SK-N-SH treated with all-trans-retinoic acid at 6 μM for 48 hours (cell line): ENCODE results near the gene TLR7.

Experiments used
- ATAC-seq: fragments of 200-7000 bp; cut with Tn5 transposase; 3 replicates; pipeline ENCODE4 v1.9.1; 2020; ENCODE audit warnings: mild to moderate bottlenecking, moderate library complexity
- ARNTL ChIP-seq: fragments of 450-650 bp; formaldehyde crosslinking; IDR thresholded peaks from 2 replicates; pipeline ENCODE4 v1.5.0; 2020; ENCODE audit warnings: low read depth, mild to moderate bottlenecking, moderate library complexity, borderline replicate concordance
- BACH2 ChIP-seq: fragments of 250-450 bp; sonication (Bioruptor Pico); IDR thresholded peaks from 2 replicates; pipeline ENCODE4 v1.9.0; 2021; ENCODE audit warnings: mild to moderate bottlenecking, borderline replicate concordance
- CSDC2 ChIP-seq: fragments of 250-450 bp; sonication (Bioruptor Pico); IDR thresholded peaks from 2 replicates; pipeline ENCODE4 v1.5.0; 2020; ENCODE audit warnings: mild to moderate bottlenecking, moderate library complexity
- ESRRG ChIP-seq: fragments of 250-450 bp; sonication (Bioruptor Pico); IDR thresholded peaks from 2 replicates; pipeline ENCODE4 v1.6.1; 2021; ENCODE audit warnings: mild to moderate bottlenecking
- GLIS3 ChIP-seq: fragments of 250-450 bp; sonication (Bioruptor Pico); IDR thresholded peaks from 2 replicates; pipeline ENCODE4 v1.5.0; 2020; ENCODE audit warnings: mild to moderate bottlenecking, moderate library complexity
- ISL1 ChIP-seq: fragments of 250-450 bp; sonication (Bioruptor Pico); IDR thresholded peaks from 2 replicates; pipeline ENCODE4 v2.1.2; 2022; ENCODE audit warnings: mild to moderate bottlenecking, moderate library complexity
- OSR1 ChIP-seq: fragments of 250-450 bp; sonication (Bioruptor Pico); IDR thresholded peaks from 2 replicates; pipeline ENCODE4 v1.8.0; 2022; ENCODE audit warnings: moderate library complexity, mild to moderate bottlenecking, inconsistent platforms
- POU6F1 ChIP-seq: fragments of 250-450 bp; sonication (Bioruptor Pico); IDR thresholded peaks from 2 replicates; pipeline ENCODE4 v1.8.0; 2021; ENCODE audit warnings: low read depth, mild to moderate bottlenecking, moderate library complexity, borderline replicate concordance
- PPARA ChIP-seq: fragments of 250-450 bp; sonication (Bioruptor Pico); IDR thresholded peaks from 2 replicates; pipeline ENCODE4 v1.5.0; 2020; ENCODE audit warnings: mild to moderate bottlenecking, borderline replicate concordance
- RARB ChIP-seq: fragments of 250-450 bp; sonication (Bioruptor Pico); IDR thresholded peaks from 2 replicates; pipeline ENCODE4 v1.8.0; 2021; ENCODE audit warnings: mild to moderate bottlenecking, moderate library complexity
- SNAI2 ChIP-seq: fragments of 250-450 bp; sonication (Bioruptor Pico); IDR thresholded peaks from 2 replicates; pipeline ENCODE4 v1.5.0; 2020; ENCODE audit warnings: mild to moderate bottlenecking, moderate library complexity
- TCF4 ChIP-seq: fragments of 250-450 bp; sonication (Bioruptor Pico); IDR thresholded peaks from 2 replicates; pipeline ENCODE4 v1.8.0; 2021; ENCODE audit warnings: mild to moderate bottlenecking, moderate library complexity, borderline replicate concordance
- TOX ChIP-seq: fragments of 250-450 bp; sonication (Bioruptor Pico); IDR thresholded peaks from 2 replicates; pipeline ENCODE4 v1.8.0; 2021; ENCODE audit warnings: mild to moderate bottlenecking, moderate library complexity, borderline replicate concordance
- ZFP3 ChIP-seq: fragments of 250-450 bp; sonication (Bioruptor Pico); IDR thresholded peaks from 2 replicates; pipeline ENCODE4 v1.5.0; 2020; ENCODE audit warnings: mild to moderate bottlenecking, moderate library complexity
- ZFP30 ChIP-seq: fragments of 450-650 bp; formaldehyde crosslinking; IDR thresholded peaks from 2 replicates; pipeline ENCODE4 v1.5.0; 2022; ENCODE audit warnings: mild to moderate bottlenecking, moderate library complexity
- ZNF565 ChIP-seq: fragments of 450-650 bp; formaldehyde crosslinking; conservative IDR thresholded peaks from 2 replicates; pipeline ENCODE4 v1.5.0; 2020; ENCODE audit warnings: low read depth, mild to moderate bottlenecking, moderate library complexity
- ZNF70 ChIP-seq: fragments of 450-650 bp; formaldehyde crosslinking; IDR thresholded peaks from 2 replicates; pipeline ENCODE4 v1.5.0; 2020; ENCODE audit warnings: mild to moderate bottlenecking, moderate library complexity
- TF ChIP-seq, protein P1 (sequence below): fragments of 250-450 bp; sonication (Bioruptor Pico); IDR thresholded peaks from 2 replicates; pipeline ENCODE4 v1.5.1; 2021; ENCODE audit warnings: mild to moderate bottlenecking, moderate library complexity
- TF ChIP-seq, protein P2 (sequence below): fragments of 250-450 bp; sonication (Bioruptor Pico); IDR thresholded peaks from 2 replicates; pipeline ENCODE4 v1.8.0; 2020; ENCODE audit warnings: mild to moderate bottlenecking, moderate library complexity, borderline replicate concordance
- TF ChIP-seq, protein P3 (sequence below): fragments of 250-450 bp; sonication (Bioruptor Pico); IDR thresholded peaks from 2 replicates; pipeline ENCODE4 v1.5.1; 2020; ENCODE audit warnings: low read depth, mild to moderate bottlenecking, moderate library complexity

The TLR7 gene

DNA sequence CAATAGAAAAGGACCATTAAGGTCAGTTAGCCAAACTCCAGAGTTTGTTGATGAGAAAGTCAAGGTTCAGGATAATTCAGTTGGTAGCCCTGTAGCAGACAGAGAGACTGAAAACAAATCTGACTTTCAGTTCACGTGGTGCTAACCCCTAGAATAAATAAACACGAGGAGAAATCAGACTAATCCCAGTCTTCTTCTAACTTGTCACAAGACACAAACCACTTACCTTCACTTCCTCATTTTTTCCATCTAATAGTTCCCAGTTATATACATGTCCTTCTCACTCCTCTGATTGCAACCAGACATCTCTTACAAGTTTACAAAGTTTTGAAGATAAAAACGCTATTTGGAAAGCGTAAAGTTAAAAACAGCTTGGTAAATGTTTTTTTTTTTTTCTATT, 7.7 kb downstream of the TLR7 start:
- no peak for TF ChIP-seq OSR1 (CRISPR knock-in tag)
- TF ChIP-seq SNAI2 (CRISPR knock-in tag): no peak
- no peak for TF ChIP-seq GLIS3 (CRISPR knock-in tag)
- TF ChIP-seq, protein P1, sequence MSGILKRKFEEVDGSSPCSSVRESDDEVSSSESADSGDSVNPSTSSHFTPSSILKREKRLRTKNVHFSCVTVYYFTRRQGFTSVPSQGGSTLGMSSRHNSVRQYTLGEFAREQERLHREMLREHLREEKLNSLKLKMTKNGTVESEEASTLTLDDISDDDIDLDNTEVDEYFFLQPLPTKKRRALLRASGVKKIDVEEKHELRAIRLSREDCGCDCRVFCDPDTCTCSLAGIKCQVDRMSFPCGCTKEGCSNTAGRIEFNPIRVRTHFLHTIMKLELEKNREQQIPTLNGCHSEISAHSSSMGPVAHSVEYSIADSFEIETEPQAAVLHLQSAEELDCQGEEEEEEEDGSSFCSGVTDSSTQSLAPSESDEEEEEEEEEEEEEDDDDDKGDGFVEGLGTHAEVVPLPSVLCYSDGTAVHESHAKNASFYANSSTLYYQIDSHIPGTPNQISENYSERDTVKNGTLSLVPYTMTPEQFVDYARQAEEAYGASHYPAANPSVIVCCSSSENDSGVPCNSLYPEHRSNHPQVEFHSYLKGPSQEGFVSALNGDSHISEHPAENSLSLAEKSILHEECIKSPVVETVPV (CRISPR knock-in tag): no peak
- no peak for TF ChIP-seq POU6F1
- no peak for TF ChIP-seq TCF4
- ATAC-seq: no peak

DNA sequence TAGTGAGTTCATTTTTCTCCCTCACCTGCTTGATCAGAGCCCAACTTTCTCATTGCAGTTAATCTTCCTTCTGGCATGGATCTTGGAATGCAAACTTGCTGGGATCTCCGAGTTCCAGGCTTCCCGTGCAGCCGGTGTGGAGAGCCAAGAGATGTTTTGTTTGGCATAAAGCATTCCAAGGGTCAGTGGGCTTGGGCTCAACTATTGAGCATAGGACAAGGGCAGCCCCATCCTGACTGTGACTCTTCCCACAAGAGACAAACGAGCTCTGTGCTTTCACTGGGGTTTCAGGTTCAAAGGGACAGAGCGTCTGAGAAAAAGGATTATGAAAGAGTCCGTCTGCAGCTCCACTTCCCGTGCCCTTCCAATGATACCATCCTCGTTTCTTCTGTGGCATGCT, 10.5 kb downstream of the TLR7 start:
- ATAC-seq: no peak
- TF ChIP-seq ZNF70 (CRISPR knock-in tag) (no peak), CSDC2 (CRISPR knock-in tag) (no peak), BACH2 (CRISPR knock-in tag) (no peak), ZNF565 (CRISPR knock-in tag) (no peak)
- TF ChIP-seq, protein P2, sequence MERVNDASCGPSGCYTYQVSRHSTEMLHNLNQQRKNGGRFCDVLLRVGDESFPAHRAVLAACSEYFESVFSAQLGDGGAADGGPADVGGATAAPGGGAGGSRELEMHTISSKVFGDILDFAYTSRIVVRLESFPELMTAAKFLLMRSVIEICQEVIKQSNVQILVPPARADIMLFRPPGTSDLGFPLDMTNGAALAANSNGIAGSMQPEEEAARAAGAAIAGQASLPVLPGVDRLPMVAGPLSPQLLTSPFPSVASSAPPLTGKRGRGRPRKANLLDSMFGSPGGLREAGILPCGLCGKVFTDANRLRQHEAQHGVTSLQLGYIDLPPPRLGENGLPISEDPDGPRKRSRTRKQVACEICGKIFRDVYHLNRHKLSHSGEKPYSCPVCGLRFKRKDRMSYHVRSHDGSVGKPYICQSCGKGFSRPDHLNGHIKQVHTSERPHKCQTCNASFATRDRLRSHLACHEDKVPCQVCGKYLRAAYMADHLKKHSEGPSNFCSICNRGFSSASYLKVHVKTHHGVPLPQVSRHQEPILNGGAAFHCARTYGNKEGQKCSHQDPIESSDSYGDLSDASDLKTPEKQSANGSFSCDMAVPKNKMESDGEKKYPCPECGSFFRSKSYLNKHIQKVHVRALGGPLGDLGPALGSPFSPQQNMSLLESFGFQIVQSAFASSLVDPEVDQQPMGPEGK: no peak
- TF ChIP-seq, all 23 proteins: peak for 0

DNA sequence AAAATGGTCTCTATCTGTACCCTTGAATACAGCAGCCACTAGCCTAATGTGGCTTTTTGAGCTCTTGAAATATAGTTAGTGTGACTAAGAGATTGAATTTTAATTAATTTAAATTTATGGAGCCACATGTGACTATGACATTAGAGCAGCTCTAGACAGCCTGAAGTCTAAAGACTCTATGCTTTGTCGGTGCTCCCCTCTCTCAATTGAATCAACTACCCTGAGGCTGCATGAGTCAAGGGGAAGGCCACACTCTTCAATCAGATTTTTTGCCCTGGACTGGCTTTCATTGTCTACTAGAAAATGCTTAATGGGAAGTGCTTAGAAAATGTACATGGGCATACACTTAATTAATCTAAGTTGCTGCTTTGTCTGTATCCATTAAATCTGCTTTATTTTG, 11.7 kb downstream of the TLR7 start:
- no peak for ATAC-seq
- TF ChIP-seq TOX (CRISPR knock-in tag) (no peak), PPARA (no peak), ZFP30 (CRISPR knock-in tag) (no peak), SNAI2 (CRISPR knock-in tag) (no peak), GLIS3 (CRISPR knock-in tag) (no peak), ZNF70 (CRISPR knock-in tag) (no peak), ZFP3 (CRISPR knock-in tag) (no peak), RARB (CRISPR knock-in tag) (no peak), ARNTL (CRISPR knock-in tag) (no peak), ZNF565 (CRISPR knock-in tag) (no peak), OSR1 (CRISPR knock-in tag) (no peak), CSDC2 (CRISPR knock-in tag) (no peak), BACH2 (CRISPR knock-in tag) (no peak), ISL1 (CRISPR knock-in tag) (no peak)
- TF ChIP-seq, protein P3, sequence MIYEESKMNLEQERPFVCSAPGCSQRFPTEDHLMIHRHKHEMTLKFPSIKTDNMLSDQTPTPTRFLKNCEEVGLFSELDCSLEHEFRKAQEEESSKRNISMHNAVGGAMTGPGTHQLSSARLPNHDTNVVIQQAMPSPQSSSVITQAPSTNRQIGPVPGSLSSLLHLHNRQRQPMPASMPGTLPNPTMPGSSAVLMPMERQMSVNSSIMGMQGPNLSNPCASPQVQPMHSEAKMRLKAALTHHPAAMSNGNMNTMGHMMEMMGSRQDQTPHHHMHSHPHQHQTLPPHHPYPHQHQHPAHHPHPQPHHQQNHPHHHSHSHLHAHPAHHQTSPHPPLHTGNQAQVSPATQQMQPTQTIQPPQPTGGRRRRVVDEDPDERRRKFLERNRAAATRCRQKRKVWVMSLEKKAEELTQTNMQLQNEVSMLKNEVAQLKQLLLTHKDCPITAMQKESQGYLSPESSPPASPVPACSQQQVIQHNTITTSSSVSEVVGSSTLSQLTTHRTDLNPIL (CRISPR knock-in tag): no peak
- TF ChIP-seq, protein P2: no peak

DNA sequence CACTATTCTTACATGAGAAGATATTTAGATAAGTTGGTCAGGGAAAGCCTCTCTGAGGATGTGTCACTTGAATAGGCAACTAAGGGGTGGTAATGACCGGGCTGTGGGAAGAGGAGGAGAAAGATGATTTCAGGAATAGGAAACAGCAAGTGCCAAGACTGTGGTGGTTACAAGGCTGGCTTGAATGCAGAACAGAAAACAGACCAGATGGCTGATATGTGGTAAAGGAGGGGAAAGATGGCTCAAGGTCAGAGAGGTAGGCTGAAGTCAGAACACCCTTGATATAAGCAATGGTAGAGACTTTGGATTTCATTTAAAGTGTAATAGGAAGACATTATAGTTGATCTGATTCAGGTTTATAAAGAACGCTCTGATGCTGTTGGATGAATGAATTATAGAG, 15.0 kb downstream of the TLR7 start:
- ATAC-seq: no peak
- TF ChIP-seq CSDC2 (CRISPR knock-in tag): no peak
- no peak for TF ChIP-seq OSR1 (CRISPR knock-in tag)
- TF ChIP-seq TCF4: no peak
- TF ChIP-seq, protein P2: no peak
- TF ChIP-seq SNAI2 (CRISPR knock-in tag): no peak
- no peak for TF ChIP-seq ZNF70 (CRISPR knock-in tag)
- TF ChIP-seq, protein P1 (CRISPR knock-in tag): no peak
- TF ChIP-seq, protein P3 (CRISPR knock-in tag): no peak
- TF ChIP-seq ESRRG (CRISPR knock-in tag): no peak
